Left cardiac atrium (tissue), 4 donors: ENCODE data around the gene NDUFS5. TPM values are rescaled to one million over a fixed set of nuclear protein-coding genes. Genes with fewer than 3 reads are reported as not detected.
A peak's percentile ranks its signal among the peaks of the same experiment; 100 is the strongest.
"Not testable (repeated sequence)": the region's sequence is repeated elsewhere in the genome, so short reads cannot be mapped to it uniquely, and the experiment has no call there.

Experiments
- ATAC-seq, 2 donors: fragments of 200-7000 bp; cut with Tn5 transposase; one replicate each; pipeline ENCODE4 v1.9.1; 2020; ENCODE audit warnings: mild to moderate bottlenecking in 2 of 2, moderate library complexity in 2 of 2
- DNase-seq: peaks from one replicate; pipeline ENCODE4 v3.0.0-alpha.2; 2020
- intact Hi-C, 2 donors: fragments of 100-400 bp; cut with DNase I; formaldehyde crosslinking; loops; one replicate each; pipeline versions ENCODE4 v1.14.1 to v1.15.1; 2022 to 2023
- long read RNA-seq: library from polyadenylated mRNA; unstranded; transcript quantifications from one replicate; pipeline ENCODE4 v2.0.0, GENCODE V29; 2021
- total RNA-seq, 2 donors: library from RNA; stranded (reverse); fragmentation: NEBNext Ultra II Directional; extraction: Animal tissue kit (Norgen Biotek cat#: 25700); gene quantifications; one replicate each; pipeline ENCODE4 v1.2.1, GENCODE V29; 2021
- donor health status: DM: no; HTN: yes; CAD: no.
- donor health status: DM: no; HTN: yes; CAD: no; lungs with severe emphysema.
- donor health status: DM: yes; HTN: yes; CAD: no.
- donor health status: Dilated cardiomyopathy.

Gene NDUFS5
- total RNA-seq, result 100 to 1,000 TPM; 572 to 591 TPM
- long read RNA-seq, transcript NDUFS5-202 (3 exons, 548 nt), result major isoform, 9 of 19 reads
- long read RNA-seq, transcript NDUFS5-201 (3 exons, 544 nt), result minor isoform, 7 of 19 reads
- long read RNA-seq, partial matches to known transcripts, result 3 of 19 reads
- long read RNA-seq, other reads (novel, unspliced or antisense), result 0 of 19 reads

DNA sequence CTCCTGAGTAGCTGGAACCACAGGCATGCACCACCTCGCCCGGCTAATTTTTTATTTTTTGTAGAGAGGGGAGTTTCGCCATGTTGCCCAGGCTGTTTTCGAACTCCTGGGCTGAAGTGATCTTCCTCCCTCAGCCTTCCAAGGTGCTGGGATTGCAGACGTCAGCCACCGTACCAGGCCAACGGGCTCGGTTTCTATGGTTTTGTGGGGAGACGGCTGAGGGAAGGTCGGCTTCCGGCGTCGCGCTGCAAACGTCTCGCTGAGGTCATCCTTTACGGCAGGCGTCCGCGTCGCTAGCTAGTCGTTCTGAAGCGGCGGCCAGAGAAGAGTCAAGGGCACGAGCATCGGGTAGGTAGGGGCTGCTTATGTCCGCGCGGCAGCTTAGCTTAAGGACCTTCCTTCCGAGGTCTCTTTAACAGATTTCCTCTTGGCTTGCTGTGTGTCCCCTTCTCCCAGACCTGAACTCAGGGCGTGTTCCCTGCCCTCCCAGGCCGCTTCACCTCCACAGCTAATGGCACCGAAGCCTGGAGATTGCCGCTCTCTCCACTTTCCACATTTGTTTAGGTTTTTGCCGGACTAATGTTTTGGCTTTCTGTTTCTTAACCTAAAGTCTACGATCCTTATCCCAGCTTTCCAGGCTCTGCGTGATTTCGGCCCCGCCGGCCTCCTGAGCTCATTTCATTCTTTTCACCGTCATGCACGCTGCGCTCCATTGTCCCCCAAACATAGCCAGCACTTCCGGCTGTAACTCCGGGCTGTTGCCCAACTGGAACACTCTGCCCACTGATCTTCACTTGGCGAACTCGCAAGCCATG is at the start of gene NDUFS5:
NDUFS5 (plus strand) TSS at position 300 of the 815 bp plus-strand sequence. CDS start 2,375 bp downstream, outside the sequence.
- DNase-seq (peak; percentile 95), ATAC-seq (peak; percentile 96 to 97)
- intact Hi-C loops, result loop anchor here in 1 of 2 donors (2.0 kb wide), 1 partner anchor 55 kb away; no protein-coding TSS in a partner anchor

DNA sequence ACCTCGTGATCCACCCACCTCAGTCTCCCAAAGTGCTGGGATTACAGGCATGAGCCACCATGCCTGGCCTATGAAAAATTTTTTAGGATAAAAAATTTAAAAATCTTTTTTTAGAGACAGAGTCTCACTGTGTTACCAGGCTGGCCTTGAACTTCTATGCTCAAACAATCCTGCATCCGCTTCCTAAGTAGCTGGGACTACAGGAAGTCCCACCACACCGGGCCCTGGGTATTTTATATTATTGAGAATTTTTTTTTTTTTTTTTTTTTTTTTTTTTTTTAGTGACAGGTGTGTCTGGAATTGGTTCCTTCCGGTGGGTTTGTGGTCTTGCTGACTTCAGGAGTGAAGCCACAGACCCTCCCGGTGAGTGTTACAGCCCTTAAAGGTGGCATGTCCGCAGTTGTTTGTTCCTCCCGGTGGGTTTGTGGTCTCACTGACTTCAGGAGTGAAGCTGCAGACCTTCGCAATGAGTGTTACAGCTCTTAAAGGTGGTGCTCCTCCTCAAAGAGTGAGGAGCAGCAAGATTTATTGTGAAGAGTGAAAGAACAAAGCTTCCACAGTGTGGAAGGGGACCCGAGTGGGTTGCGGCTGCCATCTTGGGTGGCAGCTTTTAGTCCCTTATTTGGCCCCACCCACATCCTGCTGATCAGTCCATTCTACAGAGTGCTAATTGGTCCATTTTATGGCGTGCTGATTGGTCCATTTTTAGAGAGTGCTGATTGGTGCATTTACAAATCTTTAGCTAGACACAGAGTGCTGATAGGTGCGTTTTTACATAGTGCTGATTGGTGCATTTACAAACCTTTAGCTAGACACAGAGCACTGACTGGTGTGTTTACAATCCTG is 48.5 kb upstream of the NDUFS5 start:
- DNase-seq, ATAC-seq, intact Hi-C loops: not testable (repeated sequence)

DNA sequence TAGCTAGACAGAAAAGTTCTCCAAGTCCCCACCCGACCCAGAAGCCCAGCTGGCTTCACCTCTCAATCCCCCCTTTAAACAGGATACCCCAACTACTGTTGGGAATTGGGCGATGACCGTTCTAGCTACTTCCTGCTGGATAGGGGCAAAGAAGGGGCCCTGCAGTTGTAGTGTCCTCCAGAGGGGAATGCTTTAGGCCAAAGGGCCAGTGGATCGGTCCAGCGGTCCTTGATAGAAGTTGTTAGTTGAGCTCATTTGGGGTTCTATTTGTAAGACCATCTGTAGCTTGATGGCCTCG is 48.0 kb upstream of the NDUFS5 start:
- intact Hi-C loops, ATAC-seq: not testable (repeated sequence)

DNA sequence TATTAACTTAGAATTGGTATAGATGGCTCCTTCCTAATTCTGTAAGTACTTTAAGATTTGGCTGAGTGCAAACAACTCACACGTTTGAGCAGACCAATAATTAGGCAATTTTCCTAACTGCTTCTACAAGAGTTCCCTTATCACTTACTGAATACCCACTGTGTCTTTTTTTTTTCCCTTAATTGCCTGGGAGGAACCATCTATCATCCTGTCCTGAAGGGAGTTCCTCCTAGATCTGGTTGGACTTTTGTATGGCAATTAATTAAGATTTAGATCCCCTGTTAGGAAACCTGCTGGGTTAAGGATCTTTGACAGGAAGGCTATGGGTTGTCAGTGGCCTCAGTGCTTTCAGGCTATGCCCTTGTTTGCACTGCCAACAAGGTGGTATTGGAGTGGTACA is 46.8 kb upstream of the NDUFS5 start:
- ATAC-seq, intact Hi-C loops, DNase-seq: not testable (repeated sequence)

More for the DNA sequence above, 48.0 kb upstream of the NDUFS5 start:
- DNase-seq, result not testable (repeated sequence)

DNA sequence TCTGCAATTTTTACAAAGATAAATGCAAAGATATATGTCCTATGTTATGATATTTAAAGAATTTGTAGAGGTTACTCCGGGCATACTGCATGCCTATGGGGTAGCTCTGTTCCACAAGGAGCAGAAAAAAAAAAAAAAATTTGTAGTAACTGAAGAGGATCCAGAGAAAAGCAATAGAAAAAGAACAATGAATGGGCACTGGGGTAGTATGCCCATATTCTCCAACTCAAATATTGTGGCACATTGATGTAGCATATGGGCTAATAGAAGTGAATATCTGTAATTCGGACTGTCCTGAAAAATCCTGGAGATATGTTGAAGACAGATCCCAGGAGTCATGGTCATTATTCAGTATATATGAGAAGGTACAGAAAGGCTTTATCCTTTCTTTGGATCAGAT is 36.2 kb upstream of the NDUFS5 start:
- ATAC-seq, result no peak
- intact Hi-C loops, result loop anchor here in 1 of 2 donors (10.0 kb wide), 1 partner anchor 135 kb away; the partner anchor contains the start of gene RRAGC

DNA sequence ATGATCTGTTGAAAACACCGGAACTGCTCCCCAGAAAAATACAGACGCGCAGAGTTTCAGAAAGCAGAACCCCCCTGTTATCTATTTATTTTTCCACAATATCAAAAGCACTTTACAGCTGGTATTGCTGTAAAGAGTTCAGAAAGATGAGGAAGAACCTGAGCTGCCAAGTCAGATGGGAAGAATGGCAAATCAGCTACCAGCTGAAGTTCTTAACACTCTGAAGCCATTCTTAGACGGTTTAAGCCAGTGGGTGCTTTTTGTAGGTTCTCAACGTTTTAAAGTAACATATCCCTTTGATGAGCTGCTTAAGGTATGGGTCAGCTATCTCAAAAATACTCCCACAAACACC is 35.8 kb upstream of the NDUFS5 start:
- intact Hi-C loops, result loop anchor here in 1 of 2 donors (10.0 kb wide), 1 partner anchor 136 kb away; the partner anchor contains the start of gene RRAGC
- ATAC-seq (peak in 1 of 2 donors; percentile 0), DNase-seq (no peak)

More for the DNA sequence above, 36.2 kb upstream of the NDUFS5 start:
- no peak for DNase-seq

DNA sequence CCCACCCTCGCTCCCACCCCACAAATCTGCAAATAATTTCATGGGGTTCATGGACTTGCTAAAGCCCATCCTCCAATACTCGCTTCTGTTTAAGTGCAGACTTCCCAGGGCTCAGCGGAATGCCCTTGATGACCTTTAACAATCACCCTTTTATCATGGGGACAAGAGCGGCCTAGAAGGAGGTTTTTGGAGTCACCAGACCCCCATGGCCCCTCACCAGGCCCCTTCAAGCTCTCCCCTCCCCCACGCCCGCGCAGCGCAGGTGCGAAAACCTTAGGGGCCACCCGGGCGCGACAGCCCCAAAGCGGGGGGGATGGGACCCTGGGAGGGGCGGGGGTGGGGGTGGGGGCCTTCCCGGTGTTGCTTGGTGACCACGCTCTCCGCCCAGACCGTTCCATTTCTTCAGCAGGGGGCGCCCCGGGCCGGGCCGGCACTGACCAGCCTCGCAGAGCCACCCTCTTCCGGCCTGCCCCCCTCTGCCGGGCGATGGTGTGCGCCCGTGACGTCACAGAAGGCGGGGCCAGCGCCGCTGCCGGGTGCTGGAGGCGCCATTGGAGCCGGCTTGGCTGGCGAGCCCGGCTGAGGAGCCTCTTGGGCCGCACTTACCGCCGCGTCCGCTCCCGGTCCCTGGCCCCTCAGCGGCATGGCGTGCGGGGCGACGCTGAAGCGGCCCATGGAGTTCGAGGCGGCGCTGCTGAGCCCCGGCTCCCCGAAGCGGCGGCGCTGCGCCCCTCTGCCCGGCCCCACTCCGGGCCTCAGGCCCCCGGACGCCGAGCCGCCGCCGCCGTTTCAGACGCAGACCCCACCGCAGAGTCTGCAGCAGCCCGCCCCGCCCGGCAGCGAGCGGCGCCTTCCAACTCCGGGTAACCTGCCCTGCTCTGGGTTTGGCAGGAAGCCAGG is 35.2 kb upstream of the NDUFS5 start, which contains the start of gene AKIRIN1:
AKIRIN1 (plus strand) TSS at position 539 of the 900 bp plus-strand sequence; CDS start at position 644, 105 bp downstream.
- intact Hi-C loops, result loop anchor here in 1 of 2 donors (10.0 kb wide), 1 partner anchor 136 kb away; the partner anchor contains the start of gene RRAGC
- ATAC-seq, result peak; percentile 98

DNA sequence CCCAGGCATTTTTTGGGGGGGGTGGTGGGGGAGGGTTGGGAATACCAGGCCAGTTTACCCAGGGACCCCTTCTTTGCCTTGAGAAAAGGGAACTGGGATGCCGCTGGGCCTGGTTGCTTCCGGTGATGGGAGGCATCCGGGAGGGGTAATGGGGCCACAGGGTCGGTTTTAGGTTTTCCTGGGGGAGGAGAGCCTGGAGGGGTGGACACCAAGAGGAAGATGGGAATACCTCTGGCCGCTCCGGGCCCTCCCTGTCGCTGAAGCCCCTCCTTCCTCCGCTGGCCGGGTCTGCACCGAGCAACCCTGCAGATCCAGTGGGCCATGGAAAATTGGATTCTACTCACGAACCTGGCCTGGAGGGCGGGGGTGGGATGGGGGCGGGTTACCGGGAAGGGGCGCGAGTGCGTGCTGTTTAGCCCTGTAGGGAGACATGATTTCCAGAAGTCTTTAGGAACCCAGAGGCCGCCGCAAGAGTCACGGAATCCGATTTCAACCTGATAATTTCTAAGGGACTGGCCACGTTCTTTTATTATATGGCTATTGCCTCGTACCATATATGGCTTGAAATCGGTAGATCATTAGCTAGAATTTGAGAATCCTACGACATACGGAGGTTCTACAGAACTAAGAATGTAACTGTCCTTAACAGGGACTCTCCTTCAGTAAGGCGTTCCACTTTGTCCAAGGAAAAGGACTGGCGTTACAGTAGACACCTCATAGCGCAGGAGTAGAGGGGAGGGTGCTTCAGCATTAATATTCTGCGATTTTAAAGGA is 34.3 kb upstream of the NDUFS5 start:
- ATAC-seq (peak; percentile 61 to 74), DNase-seq (peak; percentile 59)
- intact Hi-C loops, result loop anchor here in 1 of 2 donors (10.0 kb wide), 1 partner anchor 137 kb away; the partner anchor contains the start of gene RRAGC

More for the DNA sequence above, 35.2 kb upstream of the NDUFS5 start, which contains the start of gene AKIRIN1:
- peak; percentile 98 for DNase-seq

DNA sequence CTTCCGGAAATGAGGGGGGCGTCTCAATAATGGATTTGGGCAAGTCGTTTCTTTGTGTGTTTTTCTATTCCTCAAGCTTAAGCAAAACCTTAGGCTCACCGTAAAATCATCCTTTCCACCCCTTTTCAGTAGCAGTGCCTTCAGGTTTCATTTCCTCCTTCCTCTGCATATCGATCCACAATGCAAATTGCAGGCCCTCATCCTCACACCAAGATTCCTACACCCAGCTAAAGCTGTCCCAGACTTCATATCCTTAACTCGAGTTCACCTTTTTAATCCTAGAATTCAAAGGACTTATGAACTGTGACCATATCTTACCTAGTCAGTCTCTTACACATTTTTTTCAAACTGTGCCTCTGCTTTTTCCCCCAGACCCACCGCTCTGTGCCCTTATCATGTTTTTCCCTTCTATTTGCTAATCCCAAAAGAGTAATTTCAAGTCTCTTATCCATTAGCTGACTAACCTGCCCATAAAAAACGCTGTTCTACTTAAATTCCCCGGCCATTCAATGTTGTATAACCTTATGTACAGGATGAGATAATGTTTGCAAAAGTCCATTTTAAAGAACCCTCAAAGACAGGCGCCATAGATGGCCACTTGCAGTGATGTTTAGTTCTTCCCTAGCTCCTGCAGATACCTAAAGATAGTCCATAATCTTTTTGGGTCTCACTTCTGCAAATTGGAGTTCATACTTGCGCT is 33.6 kb upstream of the NDUFS5 start:
- DNase-seq, result no peak
- ATAC-seq, result no peak
- intact Hi-C loops, result loop anchor here in 1 of 2 donors (10.0 kb wide), 1 partner anchor 138 kb away; the partner anchor contains the start of gene RRAGC

DNA sequence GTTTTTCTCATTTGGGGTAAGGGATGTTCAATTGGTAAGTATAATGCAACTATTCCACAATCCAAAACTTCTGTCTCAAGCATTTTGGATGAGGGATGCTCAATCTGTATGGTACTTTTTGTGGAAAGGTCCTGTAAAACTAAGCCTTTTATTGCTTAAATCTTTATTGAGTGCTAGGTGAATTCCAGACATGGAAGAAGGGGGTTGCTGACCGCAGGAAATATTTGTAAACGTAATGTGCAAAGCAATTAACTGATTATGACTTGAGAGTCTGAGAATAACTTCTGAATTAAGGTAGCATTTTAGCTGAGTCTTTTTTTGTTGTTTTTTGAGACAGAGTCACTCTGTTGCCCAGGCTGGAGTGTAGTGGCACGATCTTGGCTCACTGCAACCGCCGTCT is 32.0 kb upstream of the NDUFS5 start:
- intact Hi-C loops, result loop anchor here in 1 of 2 donors (10.0 kb wide), 1 partner anchor 139 kb away; the partner anchor contains the start of gene RRAGC
- no peak for ATAC-seq
- DNase-seq, result no peak

DNA sequence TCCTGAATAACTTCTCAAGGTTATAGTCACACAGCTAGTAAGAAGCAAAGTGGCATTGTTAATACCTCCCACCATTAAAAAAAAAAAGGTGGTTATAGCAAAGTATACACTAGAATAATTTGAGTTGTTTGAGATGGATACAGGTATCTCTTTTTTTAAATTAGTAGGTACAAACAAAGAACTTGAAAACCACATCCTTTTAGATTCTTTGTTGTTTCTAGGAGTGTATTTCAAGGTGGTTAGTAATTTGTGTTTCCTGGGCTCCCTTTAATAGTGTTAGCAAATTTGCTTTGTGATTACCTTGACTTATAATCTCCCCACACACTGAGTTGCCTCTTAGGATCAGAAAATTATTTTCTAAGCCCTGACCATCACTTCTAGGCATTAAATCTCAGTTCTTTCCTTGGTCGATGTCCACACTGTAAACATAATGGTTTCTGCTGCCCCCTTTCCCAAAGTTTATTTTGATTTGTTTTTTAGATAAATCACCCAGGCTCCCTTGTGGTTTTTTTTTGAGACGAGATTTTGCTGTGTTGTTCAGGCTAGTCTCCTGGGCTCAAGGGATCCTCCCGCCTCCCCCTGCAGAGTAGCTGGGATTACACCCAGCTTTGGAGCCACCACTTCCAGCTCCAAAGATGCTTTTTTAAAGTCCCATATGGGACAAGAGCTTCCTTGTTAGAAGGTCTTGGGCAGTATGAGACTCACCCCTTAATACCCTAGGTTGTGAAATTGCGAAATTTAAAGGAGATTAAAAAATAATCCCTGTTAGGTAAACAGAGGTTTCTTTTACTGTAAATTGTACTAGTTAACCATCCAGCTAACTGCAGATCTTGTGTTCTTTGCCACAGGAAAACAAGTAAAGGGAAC is 28.9 kb upstream of the NDUFS5 start:
- DNase-seq (no peak), ATAC-seq (no peak)
- intact Hi-C loops, result loop anchor here in 1 of 2 donors (10.0 kb wide), 1 partner anchor 142 kb away; the partner anchor contains the start of gene RRAGC

DNA sequence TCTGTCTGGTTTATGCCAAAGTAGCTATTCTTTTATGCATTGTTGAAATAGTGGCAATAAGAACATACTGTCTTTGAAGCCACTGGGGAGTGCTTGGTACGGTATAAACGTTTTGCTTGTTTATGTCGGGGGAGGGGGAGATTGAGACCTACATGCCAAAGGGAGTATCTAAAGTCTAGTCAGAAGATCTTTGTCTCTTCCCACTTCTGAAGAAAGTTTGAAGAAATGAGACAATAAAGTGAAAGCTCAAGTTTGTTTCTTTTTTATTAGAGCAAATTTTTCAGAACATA is 28.3 kb upstream of the NDUFS5 start:
- intact Hi-C loops, result loop anchor here in 1 of 2 donors (10.0 kb wide), 1 partner anchor 143 kb away; the partner anchor contains the start of gene RRAGC
- DNase-seq (no peak), ATAC-seq (no peak)

DNA sequence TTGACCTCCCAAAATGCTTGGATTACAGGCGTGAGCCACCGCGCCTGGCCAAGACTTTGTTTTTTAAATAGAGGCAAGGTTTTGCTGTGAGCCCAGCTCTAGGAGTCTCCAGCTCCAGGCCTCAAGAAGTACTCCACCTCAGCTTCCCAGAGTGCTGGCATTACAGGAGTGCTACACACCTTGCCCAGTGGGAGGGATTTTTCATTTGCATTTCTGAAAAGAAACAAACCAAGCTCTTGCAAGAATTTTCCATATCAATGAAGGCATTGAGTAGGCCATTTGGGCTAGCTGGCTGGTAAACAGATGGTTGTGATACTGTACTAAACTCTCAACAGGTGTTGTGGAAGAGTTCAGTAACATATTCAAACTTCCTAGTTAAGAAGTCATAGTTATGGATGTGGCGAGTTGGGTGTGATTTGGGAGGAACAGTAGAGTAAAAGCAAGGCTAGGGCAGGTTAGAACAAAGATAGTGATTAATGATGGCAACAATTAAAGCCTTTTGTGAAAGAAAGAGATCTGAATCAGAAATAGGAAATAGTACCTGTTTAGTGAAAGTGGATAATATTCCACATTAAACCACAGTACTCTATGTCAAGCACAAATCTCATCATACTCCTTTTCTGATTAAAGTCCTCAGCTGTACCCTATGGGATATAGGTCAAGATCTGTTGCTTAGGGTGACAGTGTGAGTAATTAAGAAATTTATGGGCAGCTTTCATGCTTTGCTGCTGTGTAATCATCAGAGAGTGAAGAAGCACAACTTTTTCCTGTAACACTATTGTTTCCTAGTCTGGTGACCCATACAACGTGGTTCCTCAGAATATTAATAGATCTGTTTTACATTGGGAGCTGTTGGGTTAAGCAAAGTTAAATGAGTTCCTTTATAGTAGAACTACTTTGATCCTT is 24.4 kb upstream of the NDUFS5 start:
- intact Hi-C loops, result no loop called here
- ATAC-seq (no peak), DNase-seq (no peak)

DNA sequence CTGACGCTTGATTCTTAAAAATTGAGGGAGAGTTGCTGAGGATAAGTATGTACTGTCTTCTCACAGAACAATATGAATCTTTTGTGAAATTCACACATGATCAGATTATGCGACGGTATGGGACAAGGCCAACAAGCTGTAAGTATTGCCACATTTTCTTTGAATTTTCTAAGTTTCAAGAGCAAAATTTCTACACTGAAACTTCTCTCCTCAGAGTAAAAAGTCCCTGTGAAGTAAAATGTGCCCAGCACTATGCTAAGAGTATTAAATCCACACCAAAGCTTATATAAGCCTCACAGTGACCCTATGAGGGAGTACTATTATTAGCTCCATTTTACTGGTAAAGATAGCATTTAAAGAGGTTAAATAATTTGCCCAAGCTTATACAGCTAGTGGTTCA is 22.9 kb upstream of the NDUFS5 start:
- intact Hi-C loops, result no loop called here

DNA sequence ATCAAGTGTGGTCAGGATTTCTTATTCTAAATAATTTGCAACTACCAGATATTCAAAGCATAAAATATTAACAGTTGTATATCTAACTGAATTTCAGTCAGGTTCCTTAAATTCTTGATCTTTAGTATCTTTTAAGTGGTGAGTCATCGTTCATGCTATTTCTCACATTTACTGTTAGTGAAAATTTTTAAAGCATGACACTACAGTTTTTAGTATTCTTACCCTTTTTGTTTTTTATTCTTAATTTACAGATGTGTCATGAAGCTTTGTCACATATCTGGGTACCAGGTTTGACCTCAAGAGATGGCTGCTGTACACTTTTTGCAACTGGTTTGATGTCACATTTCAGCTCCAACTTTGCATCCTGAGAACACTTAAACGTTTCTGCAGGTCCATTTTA is 22.4 kb upstream of the NDUFS5 start:
- intact Hi-C loops, result no loop called here
- ATAC-seq, result no peak
- no peak for DNase-seq

More for the DNA sequence above, 22.9 kb upstream of the NDUFS5 start:
- ATAC-seq, result peak in 1 of 2 donors; percentile 62
- no peak for DNase-seq
